Endothelial cell of hepatic sinusoid (primary cell): Measurements from ENCODE around the gene AP3B1.

Source experiments
- in situ Hi-C: cut with HindIII; loops from 2 replicates; pipeline ENCODE4 v1.10.0; 2017; ENCODE audit warnings: low sequenced_read_pairs

AP3B1 gene, protein sequence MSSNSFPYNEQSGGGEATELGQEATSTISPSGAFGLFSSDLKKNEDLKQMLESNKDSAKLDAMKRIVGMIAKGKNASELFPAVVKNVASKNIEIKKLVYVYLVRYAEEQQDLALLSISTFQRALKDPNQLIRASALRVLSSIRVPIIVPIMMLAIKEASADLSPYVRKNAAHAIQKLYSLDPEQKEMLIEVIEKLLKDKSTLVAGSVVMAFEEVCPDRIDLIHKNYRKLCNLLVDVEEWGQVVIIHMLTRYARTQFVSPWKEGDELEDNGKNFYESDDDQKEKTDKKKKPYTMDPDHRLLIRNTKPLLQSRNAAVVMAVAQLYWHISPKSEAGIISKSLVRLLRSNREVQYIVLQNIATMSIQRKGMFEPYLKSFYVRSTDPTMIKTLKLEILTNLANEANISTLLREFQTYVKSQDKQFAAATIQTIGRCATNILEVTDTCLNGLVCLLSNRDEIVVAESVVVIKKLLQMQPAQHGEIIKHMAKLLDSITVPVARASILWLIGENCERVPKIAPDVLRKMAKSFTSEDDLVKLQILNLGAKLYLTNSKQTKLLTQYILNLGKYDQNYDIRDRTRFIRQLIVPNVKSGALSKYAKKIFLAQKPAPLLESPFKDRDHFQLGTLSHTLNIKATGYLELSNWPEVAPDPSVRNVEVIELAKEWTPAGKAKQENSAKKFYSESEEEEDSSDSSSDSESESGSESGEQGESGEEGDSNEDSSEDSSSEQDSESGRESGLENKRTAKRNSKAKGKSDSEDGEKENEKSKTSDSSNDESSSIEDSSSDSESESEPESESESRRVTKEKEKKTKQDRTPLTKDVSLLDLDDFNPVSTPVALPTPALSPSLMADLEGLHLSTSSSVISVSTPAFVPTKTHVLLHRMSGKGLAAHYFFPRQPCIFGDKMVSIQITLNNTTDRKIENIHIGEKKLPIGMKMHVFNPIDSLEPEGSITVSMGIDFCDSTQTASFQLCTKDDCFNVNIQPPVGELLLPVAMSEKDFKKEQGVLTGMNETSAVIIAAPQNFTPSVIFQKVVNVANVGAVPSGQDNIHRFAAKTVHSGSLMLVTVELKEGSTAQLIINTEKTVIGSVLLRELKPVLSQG

DNA sequence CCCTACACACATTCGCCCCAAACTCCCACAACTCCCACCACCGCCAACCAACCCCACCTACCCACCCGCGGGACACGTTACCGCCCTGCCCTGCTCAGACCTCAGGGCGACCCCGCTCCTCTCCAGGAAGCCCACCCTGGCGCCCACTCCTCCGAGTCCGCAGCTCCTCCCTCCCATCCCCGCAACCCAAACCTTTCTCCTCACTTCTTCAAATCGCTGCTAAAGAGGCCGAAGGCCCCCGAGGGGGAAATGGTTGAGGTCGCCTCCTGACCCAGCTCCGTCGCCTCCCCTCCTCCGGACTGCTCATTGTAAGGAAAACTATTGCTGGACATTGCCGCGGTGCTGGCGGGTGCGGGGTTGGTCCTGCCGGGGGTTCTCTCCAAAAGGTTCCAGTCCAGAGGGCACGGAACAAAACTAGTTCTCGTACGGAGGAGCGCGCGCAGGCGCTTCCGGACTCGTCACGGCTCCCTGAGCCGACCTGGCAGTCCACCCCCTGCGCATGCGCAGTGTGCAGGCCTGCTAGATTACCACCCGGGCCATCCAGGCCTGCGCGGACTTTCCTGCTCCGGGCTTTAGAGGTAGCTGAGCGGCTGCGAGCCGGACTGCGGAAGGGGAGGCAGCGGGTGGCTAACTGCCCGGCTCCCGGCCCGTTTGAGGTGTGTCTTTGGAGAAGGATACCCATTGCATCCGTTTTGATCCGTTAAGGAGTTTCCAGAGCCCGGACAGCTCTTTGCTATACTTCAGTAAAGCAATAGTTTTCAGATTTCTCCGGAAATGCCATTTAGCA is at the start of gene AP3B1:
Gene AP3B1 (minus strand): TSS at position 451 of the 787 bp plus-strand sequence. CDS start 119 bp downstream, at position 332.
- in situ Hi-C loops, result no loop called here

DNA sequence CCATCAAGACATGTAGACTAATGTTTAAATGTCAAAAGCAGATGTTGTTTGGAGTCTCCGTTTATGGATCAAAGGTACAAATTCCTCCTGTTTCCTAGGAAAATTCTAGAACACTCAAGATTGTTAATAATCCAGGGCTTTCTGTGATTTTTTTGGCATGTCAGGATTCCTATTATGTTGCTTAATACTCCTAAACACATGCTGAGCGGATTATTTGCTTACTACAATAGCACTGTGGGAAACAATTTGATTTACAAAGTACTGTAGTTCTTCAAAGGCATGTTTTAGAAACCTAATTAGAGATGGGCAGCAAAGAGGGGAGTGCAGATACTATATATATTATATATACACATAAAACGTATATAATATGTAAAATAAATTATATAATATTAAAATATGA is 46.9 kb upstream of the AP3B1 start:
- in situ Hi-C loops, result no loop called here

DNA sequence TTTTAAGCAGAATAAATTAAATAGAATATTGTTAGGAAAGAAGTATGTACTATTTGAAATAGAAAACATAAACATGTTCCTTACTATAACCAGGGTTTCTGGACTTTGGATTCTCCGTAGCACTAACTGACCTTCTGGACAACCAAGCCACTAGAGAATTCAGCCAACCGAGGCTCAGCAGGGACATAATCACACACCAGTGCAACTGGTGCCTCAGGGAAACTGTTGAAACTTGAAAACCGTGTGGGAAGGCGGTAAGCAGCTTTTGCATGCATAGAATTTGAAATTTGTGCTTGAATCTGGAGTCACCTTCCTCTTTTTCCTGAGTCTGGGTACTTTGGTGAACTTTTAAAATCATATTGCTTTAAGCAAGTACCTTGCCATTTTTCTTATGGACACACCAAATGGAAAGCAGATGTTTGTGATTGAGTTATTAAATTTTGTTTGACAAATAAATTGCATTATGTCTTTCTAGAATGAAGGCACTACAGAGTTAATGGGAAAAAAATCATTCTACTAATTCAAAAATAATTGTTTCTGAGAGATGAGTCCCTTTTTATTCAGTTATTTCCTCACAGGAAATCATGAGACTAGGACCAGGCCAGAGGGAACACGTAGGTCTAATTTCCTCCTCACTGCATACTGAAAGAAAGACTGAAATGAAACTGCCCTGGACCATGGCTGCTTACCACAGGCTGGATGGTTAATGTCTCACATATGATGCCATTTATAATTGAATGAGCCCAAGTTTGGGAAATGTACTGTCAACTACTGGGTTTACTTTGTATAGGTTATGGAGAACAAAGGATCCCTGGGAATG is 45.3 kb upstream of the AP3B1 start:
- in situ Hi-C loops, result no loop called here

DNA sequence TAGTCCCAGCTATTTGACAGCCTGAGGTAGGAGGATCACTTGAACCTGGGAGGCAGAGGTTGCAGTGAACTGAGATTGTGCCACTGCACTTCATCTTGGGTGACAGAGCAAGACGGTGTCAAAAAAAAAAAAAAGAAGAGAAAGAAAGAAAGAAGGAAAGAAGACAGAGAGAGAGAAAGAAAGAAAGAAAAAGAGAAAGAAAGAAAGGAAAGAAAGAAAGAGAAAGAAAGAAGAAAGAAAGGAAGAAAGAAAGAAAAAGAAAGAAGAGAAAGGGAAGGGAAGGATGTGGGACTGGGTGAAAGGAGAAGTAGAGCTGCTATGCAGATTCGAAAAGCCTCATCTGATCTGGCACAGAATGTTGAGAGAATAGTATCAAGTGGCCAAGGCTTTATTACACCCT is 42.2 kb upstream of the AP3B1 start:
- in situ Hi-C loops, result no loop called here

DNA sequence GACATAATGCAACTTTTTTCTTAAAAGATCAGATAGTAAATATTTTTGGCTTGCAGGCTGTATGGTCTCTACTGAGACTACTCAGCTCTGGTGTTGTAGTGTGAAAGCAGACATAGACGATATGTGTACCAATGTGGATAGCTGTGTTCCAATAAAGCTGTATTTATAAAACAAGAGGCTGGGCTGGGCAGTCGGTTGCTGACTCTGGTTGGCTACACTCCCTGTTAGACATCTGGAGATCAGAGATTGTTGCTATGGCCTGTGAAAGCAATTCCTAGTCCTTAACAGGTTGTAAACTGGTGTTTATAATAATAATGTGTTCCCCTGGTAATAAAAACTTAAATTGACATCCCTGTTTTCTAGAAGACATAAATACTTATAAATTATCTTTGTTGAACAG is 41.5 kb upstream of the AP3B1 start:
- in situ Hi-C loops, result no loop called here

DNA sequence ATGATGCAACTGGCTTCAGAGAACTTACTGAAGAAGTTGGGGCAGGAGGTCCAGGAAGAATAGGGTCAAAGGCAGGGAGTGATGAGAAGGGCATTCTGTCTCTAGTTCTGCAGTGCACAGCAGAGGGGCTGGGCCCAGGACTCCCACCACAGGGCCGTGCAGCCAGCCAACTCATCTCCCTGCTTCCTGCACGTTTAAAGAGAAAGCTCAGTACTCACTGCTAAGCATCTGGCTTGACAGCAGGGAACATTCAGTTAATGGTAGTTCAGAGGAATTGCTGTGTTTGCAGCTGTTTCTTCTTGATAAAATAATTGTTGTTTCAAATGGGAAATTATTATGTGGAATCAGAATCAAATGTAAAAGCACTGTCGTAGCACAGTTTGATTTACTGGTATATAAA is 40.3 kb upstream of the AP3B1 start:
- in situ Hi-C loops, result no loop called here

DNA sequence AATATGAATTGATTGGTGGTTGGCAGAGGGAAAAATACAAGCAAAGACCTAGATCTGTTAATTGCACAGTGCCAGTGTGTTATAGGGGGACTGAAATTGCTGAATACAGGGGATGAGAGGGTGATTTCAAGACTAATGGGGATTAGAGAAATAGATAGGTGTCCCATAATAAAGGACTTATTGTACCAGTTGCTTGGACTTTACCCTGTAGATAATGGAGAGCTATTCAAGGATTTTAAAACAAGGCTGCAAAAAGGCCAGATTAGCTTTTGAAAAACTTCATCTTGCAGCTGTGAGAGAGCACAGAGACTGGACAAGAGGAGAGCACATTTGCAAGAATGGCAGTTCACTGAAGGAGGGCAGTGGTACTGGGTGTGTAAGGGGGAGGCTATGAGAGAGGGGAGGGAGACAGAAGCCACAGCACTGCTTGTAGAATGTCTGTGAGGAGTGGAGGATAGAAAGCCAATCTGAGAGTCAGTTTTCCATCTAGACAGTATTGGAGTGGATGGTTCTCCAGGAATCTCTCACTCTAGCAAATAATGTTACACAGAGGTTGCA is 37.1 kb upstream of the AP3B1 start:
- in situ Hi-C loops, result no loop called here

DNA sequence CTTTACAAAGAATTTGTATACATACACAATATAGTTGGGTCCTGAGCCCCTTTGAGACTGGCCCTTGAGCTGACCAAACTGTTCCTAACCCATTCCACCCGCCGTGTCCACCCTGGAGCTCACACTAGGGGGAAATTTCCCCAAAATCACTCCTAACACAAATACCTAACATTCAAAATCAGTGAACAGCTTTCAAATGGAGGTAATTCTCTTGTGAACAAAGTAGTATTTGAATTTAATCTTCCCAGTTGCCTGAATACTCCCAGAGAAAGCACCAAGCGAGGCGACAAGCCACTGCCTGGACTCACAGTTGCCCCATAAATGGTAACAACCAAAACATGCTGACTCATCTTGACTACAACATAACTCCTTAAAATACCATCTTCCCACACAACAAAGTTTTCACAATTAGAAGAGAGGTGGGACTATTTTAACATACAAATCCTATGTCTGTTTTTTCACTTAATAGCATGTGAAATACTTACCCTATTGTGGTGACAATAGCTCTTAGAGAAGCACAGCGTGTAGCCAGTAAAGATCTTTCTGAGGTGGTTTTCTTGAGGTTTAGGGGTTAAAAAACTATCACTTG is 34.2 kb upstream of the AP3B1 start:
- in situ Hi-C loops, result no loop called here

DNA sequence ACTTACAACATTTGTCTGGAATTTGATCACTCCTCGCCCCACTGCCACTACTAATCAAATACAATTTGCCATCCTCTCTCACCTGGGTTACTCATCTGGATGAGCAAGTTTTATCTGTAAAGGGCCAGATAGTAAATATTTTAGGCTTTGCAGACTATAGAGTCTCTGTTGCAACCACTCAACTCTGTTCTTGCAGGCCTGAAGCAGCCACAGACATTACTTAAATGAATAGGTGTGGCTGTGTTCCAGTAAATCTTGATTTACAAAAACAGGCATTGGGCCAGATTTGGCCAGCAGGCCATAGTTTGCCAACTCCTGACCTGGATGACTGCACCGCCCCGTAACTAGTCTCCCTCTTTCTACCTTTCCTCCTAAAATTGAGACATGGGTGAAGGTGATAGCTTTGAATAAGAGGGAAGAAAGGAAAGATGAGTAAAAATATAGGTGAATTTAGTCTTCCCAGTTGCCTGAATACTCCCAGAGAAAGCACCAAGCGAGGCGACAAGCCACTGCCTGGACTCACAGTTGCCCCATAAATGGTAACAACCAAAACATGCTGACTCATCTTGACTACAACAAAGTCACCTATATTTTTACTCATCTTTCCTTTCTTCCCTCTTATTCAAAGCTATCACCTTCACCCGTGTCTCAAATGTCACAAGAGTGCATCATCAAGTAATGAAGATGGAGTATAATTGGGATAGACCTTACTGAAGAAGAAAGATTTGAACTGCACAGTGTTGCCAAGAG is 33.4 kb upstream of the AP3B1 start:
- in situ Hi-C loops, result no loop called here

DNA sequence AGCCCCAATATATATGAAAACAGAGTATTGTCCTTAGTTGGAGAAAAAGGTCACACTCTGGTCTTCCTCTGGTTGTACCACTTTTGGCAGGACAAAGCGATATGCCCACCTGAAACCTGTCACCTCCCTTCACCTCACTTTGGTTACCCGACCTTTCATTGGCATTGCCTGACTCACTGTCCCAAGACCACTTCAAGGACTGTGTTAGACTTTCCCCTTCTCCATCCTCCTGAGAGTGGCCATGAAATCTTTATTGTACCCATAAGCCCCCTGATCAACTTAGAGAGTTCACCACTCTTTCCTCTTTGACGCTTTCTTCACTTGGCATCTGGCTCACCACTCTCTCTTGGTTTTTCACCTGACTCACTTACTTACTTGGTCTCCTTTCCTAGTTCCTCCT is 32.4 kb upstream of the AP3B1 start:
- in situ Hi-C loops, result no loop called here

DNA sequence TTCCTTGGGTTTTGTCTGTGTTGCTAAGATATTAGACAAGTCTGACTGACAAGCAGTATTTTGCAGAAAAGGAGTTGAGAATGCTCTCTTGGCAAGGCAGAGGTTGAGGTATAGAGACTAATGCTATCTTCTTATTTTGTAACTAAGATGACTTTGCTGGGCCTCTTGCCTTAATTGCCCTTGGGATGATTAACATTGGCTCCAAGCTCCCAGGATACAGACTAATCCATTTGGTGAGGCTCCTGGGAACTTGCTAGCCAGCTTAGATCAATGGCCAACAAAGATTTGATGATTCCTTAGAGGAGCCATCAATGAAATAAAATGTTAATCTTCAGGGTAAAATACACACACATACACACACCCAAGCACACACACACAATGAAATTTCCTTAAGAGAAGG is 28.7 kb upstream of the AP3B1 start:
- in situ Hi-C loops, result no loop called here

DNA sequence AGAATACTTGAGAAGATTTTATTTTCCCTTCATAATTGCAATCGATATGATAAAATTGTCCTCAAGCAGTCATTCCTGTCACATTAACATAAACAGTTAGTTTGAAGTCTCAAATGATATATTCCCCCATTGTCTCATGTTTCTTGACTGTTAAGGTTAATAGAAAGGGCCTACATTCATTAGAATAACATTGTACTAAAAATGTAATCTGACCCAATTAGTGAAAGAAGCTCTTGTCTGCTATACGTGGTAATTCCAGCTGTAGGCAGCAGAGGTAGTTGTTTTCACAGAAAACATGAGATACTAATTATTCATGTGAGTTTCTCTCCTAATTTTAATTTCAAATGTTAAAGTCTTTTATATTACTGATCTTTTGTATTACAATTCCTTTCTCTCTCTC is 25.9 kb upstream of the AP3B1 start:
- in situ Hi-C loops, result no loop called here

DNA sequence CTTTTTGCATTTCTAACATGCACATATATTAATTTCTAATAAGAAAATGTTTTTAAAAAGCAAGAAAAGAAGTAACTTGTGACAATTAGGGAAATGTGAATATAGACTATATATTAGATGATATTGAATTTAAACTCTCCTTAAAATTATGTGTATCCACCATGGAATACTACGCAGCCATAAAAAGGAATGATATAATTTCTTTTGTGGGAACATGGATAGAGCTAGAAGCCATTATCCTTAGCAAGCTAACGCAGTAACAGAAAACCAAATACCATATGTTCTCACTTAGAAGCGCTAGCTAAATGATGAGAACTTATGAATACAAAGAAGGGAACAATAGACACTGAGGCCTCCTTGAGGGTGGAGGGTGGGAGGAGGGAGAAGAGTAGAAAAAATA is 23.8 kb upstream of the AP3B1 start:
- in situ Hi-C loops, result no loop called here

DNA sequence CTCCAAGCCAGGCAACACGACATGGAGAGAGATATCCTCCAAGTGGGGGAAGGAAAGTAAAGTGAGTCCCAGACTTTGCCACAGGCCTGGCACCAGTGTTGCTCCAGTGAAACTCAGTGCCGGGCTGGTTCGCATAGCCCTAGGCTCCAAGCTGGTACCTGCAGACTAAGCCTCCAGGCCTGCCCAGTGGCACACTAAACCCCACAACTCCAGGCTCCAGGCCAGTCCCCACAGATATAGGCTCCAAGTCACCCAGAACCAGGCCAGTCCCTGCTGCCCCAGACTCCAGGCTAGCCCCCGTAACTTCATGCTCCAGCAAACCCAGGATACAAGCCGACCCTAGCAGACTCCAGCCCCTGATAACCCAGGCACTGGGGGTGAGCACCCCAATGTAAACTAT is 23.0 kb upstream of the AP3B1 start:
- in situ Hi-C loops, result no loop called here

DNA sequence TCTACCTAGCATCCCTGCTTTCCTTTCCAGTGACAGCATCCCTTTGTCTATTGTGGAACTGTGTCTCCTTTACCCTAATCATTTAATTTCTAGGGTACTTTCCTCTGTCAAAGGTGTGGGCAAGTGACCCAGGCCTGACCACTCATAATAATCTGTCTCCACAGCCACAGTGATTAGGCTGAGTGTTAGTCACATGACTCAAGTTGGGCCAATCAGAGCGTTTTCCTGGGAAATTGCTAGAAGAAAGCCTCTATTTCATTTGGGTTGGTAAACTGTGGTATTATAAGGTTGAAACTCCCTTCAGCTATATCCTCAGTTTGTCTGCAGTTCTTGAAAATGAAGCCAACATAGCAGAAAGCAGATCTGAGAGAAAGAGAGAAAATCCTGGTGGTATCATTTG is 14.2 kb upstream of the AP3B1 start:
- in situ Hi-C loops, result no loop called here

DNA sequence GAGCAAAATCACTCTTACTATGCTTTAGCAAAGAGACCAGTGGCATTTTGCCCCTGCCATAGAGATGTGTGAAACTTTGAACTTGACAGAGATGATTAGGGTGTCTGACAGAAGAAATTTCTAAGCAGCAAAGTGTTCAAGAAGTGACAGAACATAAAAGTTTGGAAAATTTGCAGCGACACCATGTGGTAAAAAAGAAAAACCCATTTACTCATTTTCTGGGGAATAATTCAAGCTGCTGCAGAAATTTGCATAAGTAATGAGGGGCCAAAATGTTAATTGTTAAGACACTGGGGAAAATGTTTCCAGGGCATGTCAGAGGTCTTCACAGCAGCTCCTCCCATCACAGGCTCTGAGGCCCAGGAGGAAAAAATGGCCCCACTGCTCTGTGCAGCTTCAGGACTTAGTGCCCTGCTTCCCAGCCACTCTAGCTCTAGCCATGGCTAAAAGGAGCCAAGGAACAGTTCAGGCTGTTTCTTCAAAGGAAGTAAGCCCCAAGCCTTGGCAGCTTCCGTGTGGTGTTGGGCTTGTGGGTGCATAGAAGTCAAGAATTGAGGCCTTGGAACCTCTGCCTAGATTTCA is 6.1 kb upstream of the AP3B1 start:
- in situ Hi-C loops, result no loop called here

DNA sequence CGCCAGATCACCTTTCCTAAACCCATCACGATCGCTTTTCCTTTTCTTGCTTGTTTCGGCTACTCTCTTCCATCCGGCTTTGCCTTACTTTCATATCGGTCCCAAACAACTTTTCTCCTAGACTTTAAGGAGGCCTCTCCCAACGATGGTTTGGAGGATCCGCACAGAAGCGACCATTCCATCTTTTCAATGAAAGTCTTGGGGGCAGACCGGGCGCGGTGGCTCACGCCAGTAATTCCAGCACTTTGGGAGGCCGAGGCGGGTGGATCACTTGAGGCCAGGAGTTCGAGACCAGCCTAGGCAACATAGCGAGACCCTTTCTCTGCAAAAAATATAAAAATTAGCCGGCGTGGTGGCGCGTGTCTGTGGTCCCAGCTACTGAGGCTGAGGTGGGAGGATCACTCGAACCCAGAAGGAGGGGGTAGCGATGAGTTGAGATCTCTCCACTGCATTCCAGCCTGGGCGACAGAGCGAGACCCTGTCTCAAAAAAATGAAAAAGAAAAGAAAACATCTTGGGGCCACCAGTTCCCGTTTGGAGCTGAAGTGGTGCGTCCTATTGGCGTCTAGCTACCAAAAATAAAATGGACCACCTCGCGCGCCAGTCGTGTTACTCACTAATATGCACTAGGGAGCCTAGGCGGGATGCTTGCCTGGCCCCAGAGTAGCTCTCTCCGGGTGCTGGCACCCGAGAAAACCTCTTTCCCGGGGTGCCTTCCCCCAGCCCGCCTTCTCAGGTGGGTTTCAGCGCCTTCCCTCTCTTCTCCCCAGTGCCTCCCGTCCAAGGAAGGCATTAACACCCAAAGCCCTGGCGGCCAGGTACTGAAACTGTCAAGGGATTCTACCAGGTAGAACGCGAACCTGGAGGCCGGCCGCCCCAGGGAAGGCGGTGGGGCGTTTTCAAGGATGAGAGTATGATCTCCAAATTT is 800 bp upstream of the AP3B1 start:
- in situ Hi-C loops, result no loop called here
